Epidermal melanocyte (primary cell): ENCODE results near the gene RTN4RL1.

Experiments used
- DNase-seq: peaks from one replicate; pipeline ENCODE4 v3.0.0; 2011; ENCODE audit warnings: low spot score; ENCODE audit not compliant: insufficient read length

RTN4RL1 gene

GRCh38 chr17:2059547-2060384, 34.6 kb upstream of the RTN4RL1 start:
- no peak for DNase-seq

GRCh38 chr17:2058586-2059546, 33.7 kb upstream of the RTN4RL1 start:
- peak; percentile 75 for DNase-seq

DNA sequence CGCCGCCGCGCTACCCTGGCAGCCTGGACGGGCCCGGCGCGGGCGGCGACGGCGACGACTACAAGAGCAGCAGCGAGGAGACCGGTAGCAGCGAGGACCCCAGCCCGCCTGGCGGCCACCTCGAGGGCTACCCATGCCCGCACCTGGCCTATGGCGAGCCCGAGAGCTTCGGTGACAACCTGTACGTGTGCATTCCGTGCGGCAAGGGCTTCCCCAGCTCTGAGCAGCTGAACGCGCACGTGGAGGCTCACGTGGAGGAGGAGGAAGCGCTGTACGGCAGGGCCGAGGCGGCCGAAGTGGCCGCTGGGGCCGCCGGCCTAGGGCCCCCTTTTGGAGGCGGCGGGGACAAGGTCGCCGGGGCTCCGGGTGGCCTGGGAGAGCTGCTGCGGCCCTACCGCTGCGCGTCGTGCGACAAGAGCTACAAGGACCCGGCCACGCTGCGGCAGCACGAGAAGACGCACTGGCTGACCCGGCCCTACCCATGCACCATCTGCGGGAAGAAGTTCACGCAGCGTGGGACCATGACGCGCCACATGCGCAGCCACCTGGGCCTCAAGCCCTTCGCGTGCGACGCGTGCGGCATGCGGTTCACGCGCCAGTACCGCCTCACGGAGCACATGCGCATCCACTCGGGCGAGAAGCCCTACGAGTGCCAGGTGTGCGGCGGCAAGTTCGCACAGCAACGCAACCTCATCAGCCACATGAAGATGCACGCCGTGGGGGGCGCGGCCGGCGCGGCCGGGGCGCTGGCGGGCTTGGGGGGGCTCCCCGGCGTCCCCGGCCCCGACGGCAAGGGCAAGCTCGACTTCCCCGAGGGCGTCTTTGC, 32.8 kb upstream of the RTN4RL1 start:
- no peak for DNase-seq

GRCh38 chr17:2057175-2057759, 32.1 kb upstream of the RTN4RL1 start:
- DNase-seq, result no peak

GRCh38 chr17:2056206-2057174, 31.4 kb upstream of the RTN4RL1 start:
- DNase-seq, result no peak

- no peak for DNase-seq
Measured at GRCh38 chr17:2055292-2056205, 30.4 kb upstream of the RTN4RL1 start.

DNA sequence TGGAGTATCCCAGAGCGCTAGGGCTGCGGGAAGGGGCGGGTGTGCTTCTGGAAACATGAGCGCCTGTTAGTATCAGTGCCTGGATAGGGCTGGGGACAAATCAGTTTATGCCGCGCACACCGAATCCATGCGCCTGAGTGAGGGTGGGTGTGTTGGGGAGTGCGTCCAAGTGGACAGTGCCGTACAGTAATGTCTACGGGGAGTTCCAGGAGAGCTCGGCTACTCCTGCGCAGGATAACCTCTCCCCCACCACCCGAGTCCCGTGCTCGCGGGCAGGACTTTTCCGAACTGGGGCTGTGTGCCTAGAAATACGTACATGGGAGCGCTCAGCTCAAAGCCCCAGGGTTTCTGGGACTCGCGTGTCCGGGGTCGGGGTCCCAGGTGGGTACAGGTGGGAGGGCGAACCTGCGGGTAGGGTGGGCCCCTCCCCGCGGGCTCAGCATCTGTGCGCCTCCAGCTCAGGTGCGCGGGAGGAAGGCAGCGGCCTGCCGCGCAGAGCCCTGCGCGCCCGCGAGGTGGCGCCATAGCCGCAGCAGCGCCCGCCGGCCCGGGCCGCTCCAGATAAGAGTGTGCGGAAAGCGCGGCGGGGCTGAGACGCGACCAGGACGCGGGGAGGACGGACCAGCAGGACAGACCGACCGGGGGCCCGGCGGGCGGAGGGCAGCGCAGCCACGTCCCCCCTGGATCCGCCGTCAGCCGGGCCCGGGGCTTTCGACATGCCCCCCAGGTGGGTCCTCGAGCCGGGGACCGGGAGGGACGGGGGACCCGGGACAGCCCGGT, 29.6 kb upstream of the RTN4RL1 start, which contains the start of gene HIC1:
TSS of gene HIC1 (plus strand) at position 592 of the 780 bp plus-strand sequence. CDS start 1,588 bp downstream, outside the sequence.
- peak; percentile 95 for DNase-seq

GRCh38 chr17:2054262-2054511, 29.1 kb upstream of the RTN4RL1 start:
- DNase-seq, result no peak

DNA sequence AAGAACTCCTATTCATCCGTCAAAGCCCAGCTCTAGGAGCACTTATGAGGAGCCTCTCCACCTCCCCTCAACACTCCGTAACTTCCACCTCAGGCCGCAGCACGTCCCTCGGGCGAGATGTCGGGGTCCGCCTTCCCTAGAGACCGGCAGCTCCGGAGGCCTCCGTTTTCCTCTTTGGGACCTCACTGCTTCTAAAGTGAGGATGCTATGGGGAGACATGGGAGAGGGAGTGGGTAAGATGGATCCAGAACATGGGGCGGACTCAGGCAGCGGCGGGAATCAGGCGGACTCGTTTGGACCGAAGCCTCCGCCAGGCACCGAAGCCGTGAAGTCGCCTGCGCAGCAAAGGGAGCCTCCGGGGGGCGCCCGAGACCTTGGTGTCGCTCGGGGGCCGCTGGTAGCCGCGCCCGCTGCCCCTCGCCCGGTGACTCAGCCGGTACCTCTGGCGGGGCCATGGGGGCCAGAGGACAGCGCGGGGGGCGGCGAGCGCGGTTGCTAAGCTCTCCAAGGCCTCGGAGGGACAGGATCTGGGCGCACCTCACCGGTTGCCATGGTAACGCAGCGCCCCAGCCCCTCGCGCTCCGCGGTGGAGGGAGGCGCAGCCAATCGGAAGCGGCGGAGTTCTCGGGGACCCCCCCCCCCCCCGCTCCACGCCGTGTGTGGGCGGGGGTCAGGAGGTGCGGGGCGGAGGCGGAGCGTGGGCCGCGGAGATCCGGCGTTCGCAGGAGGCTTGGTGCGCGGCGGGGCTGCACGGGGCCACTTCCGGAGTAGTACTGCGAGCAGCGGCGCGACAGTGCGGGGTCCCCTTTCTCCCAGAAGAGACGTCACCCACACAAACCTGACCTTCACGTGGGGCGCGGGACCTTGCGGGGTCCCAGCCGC, 28.5 kb upstream of the RTN4RL1 start:
- DNase-seq, result no peak

DNA sequence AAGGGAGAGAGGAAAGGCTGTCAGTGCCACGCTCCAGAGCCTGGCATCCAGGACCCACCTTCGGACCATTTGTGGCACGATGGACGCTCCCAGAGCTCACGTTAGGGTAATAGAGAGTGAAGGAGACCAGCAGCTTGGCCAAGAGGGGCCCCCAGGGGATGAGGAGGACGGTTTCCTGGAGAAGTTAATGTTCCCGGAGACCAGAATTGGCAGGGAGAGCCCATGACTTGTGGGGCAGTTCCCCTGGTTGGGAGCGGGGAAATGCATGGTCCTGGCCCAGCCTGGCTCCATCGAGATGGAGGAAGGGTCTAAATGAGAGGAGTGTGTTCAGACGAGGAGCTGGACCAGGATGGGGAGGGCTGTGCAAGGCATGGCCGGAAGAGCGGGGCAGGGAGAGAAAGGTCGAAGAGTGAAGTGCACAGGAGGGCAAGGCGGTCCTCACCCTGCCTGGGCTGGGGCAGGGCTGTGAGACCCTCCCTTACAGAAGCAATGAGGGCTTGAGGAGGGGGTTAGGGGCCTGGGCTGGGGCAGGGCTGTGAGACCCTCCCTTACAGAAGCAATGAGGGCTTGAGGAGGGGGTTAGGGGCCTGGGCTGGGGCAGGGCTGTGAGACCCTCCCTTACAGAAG, 26.9 kb upstream of the RTN4RL1 start:
- no peak for DNase-seq

DNA sequence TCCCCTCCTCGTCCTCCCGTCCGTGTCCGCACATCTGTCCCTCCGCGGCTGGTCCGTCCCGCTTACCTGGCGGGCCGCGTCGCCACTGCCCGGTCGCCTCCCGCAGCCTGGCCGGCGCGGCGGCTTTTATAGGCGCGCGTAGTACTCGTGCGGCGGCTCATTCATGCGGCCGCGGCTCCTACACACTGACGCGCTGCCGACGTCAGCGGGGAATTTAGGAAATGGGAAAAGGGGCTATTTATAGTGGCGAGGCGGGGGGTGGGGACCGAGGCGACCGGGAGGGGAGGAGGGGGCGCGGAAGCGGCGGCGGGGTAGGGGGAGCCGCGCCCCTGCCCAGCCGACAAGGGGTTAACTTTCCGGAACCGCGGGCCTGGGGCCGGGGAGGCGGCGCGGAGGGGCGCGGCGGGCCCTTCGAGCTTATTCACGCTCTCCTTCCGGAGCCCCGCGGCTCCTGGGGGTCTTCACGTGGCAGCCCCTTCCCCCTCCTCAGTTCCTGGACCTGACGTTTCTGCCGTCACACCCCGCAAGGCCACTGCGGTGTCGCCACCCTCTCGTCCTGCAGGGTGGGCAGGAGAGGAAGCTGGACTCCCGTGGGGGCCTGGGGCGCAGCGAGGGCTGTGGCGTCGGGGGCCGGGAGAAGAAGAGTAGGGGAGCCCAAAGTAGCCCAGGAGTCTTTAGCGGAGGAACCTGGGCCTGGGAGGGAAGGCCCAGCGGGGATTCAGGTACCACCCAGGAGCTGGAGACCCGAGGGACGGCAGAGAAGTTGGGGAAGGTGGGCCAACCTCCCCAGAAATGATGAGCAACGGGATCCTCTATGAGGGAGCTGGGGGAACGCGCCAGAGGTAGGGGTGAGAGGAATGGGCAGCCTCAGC, 26.2 kb upstream of the RTN4RL1 start:
- no peak for DNase-seq

DNA sequence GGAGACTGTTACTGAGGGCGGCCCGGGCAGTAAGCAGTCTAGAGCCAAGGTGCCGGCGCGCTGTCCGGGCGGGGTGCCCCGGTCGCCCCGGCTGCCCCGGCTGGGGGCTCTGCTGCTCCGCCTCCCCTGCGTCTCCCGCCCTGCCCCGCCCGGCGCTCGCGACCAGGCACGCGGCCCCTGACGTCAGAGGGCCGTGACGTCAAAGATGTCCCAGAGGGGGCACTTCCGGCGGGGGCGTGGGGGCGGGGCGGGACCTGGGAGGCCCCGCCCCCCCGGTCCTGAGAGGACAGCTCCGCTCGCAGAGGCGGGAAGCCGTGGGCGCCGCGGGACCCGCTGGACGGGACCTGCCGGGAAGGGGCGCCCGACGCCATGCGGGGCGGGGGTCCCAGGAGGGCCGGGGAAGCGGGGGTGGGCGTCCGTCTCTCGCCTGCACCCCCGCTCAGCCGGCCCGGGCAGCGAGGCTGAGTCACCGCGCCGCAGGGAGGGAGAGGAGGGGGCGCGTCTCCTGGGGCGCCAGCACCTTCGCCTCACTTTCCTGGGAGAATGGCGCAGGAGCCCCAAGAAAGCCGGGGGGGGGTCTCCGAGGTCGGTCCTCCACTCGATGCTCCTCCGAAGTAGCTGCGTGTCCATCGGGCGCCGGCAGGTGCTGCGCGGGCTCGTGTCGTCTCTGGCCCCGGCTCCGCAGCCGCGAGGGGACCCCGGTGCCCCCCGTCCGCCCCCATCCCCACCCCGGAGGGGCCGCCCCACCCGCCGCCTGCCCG, 25.3 kb upstream of the RTN4RL1 start:
- DNase-seq, result peak; percentile 69

DNA sequence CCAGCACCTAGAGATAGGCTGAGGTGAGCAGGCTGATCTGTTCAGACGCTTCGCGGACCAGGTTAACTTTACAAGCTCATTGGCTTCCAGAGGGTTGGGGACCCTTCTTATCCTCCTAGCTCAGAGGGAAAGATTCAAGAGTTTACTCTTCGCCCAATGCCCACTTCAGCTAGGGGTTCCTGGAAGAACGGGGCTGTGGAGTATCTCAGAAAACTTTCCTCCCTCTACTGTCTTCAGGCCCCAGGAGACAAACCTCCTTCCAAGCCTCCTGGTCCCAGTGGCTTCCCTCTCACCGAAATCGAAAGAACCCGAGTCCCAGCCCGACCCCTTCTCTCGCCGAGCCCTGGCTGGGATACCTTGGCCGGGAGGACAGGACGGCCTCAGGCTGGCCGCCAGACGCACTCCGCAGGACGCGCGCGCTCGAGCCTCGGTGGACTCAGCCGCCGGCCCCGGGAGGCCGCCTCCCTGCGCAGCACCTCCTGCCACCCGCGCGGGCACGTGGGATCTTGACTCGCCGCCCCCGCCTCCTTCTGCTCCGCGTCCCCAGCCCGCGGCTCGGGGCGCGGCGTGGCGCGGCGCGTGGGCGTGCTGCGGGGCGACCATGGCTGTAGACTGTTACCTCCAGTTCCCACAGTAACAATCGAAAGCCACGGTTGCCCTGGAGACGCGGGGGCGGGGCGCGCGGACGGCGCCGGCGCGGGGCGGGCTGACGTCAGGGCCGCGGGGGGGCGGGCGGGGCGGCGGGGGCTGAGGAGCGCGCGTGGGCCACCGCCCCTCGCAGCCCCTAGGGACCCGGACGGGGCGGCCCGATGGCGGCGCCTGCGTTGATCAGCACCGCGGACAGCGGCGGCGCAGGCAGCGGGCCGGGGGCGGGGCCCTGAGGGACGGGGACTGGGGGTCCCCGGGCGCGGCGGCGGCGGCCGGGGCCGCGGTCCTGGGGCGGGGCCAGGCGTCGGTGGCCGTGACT, 24.5 kb upstream of the RTN4RL1 start:
- peak; percentile 76 for DNase-seq

GRCh38 chr17:2048805-2049204, 23.7 kb upstream of the RTN4RL1 start:
- no peak for DNase-seq
